NCI-H82 treated with DMSO at 0.1 percent for 48 hours (cell line): ENCODE data around the gene STK38L.

Experiments used
- DNase-seq: peaks from one replicate; lab custom pipeline; 2025; ENCODE audit not compliant: unreplicated experiment; lab: John Stamatoyannopoulos, UW

The STK38L gene

GRCh38 chr12:27276275-27276674, 32.2 kb downstream of the STK38L start:
- DNase-seq = no peak

- DNase-seq = peak; percentile 38
Observed at GRCh38 chr12:27277846-27278260, 33.8 kb downstream of the STK38L start.

GRCh38 chr12:27279826-27280225, 35.7 kb downstream of the STK38L start:
- no peak for DNase-seq

- no peak for DNase-seq
Observed at GRCh38 chr12:27280412-27280811, 36.3 kb downstream of the STK38L start.

- peak; percentile 57 for DNase-seq
Observed at GRCh38 chr12:27282754-27283153, 38.7 kb downstream of the STK38L start.

GRCh38 chr12:27284021-27284420, 39.9 kb downstream of the STK38L start:
- DNase-seq = no peak

- no peak for DNase-seq
Observed at GRCh38 chr12:27284751-27285150, 40.7 kb downstream of the STK38L start.

- DNase-seq = no peak
Observed at GRCh38 chr12:27285403-27285802, 41.3 kb downstream of the STK38L start.

- no peak for DNase-seq
Observed at GRCh38 chr12:27289414-27289813, 45.3 kb downstream of the STK38L start.

- DNase-seq = peak; percentile 70
Observed at GRCh38 chr12:27290501-27291168, 46.5 kb downstream of the STK38L start.

GRCh38 chr12:27291862-27292261, 47.8 kb downstream of the STK38L start:
- no peak for DNase-seq

- DNase-seq = no peak
Observed at GRCh38 chr12:27292718-27293117, 48.6 kb downstream of the STK38L start.

GRCh38 chr12:27293463-27293862, 49.4 kb downstream of the STK38L start:
- no peak for DNase-seq

- DNase-seq = no peak
Observed at GRCh38 chr12:27296674-27297073, 52.6 kb downstream of the STK38L start.

- DNase-seq = no peak
Observed at GRCh38 chr12:27297566-27297965, 53.5 kb downstream of the STK38L start.

- no peak for DNase-seq
Observed at GRCh38 chr12:27299102-27299501, 55.0 kb downstream of the STK38L start.

- no peak for DNase-seq
Observed at GRCh38 chr12:27300226-27300625, 56.1 kb downstream of the STK38L start.

- no peak for DNase-seq
Observed at GRCh38 chr12:27303139-27304111, 59.3 kb downstream of the STK38L start.

GRCh38 chr12:27304856-27305255, 60.8 kb downstream of the STK38L start:
- DNase-seq = no peak

GRCh38 chr12:27305673-27306456, 61.8 kb downstream of the STK38L start:
- peak; percentile 18 for DNase-seq

- DNase-seq = no peak
Observed at GRCh38 chr12:27309293-27309994, 65.4 kb downstream of the STK38L start.
